Activated naive CD4-positive, alpha-beta T cell (primary cell): ENCODE results near the gene MORC3.
A peak's percentile ranks its signal among the peaks of the same experiment; 100 is the strongest.
"Not testable (repeated sequence)": the region's sequence is repeated elsewhere in the genome, so short reads cannot be mapped to it uniquely, and the experiment has no call there.

ENCODE experiments used
- DNase-seq, 4 experiments: peaks; one replicate each; lab custom pipeline; 2025; lab: John Stamatoyannopoulos, UW

MORC3 gene, protein sequence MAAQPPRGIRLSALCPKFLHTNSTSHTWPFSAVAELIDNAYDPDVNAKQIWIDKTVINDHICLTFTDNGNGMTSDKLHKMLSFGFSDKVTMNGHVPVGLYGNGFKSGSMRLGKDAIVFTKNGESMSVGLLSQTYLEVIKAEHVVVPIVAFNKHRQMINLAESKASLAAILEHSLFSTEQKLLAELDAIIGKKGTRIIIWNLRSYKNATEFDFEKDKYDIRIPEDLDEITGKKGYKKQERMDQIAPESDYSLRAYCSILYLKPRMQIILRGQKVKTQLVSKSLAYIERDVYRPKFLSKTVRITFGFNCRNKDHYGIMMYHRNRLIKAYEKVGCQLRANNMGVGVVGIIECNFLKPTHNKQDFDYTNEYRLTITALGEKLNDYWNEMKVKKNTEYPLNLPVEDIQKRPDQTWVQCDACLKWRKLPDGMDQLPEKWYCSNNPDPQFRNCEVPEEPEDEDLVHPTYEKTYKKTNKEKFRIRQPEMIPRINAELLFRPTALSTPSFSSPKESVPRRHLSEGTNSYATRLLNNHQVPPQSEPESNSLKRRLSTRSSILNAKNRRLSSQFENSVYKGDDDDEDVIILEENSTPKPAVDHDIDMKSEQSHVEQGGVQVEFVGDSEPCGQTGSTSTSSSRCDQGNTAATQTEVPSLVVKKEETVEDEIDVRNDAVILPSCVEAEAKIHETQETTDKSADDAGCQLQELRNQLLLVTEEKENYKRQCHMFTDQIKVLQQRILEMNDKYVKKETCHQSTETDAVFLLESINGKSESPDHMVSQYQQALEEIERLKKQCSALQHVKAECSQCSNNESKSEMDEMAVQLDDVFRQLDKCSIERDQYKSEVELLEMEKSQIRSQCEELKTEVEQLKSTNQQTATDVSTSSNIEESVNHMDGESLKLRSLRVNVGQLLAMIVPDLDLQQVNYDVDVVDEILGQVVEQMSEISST

DNA sequence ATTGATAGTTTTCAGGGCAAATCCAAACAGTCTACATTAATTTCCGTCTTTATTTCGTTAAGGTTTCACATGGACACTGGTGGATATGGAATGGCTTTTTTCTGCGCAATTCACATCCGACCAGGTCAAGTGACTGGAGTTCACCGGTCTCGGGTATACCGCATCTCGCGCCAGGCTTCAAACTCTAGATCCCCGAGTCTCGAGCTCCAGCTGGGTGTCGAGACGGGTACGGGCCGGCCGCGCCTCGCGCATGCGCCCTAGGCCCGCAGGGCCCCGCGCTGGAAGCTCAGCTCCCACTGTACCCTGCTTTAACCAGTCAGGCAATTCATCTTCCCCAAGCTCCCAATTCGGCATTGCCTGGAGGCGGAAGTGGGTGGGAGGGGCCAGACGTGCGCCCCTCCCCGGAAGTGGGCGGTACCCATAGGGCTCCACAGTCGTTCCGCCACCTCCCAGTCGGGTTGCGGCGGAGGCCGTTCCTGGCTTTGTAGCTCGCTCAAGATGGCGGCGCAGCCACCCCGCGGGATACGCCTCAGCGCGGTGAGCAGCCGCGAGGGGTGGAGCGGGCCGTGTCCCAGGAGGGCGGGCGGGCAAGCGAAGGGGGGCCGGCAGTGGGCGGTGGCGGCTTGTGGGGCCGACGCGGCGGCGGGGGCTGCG, at the start of gene MORC3:
MORC3 (plus strand) TSS at position 431 of the 654 bp plus-strand sequence; CDS start at position 499, 68 bp downstream.
- DNase-seq = peak; percentile 95 to 97 (median 96)

DNA sequence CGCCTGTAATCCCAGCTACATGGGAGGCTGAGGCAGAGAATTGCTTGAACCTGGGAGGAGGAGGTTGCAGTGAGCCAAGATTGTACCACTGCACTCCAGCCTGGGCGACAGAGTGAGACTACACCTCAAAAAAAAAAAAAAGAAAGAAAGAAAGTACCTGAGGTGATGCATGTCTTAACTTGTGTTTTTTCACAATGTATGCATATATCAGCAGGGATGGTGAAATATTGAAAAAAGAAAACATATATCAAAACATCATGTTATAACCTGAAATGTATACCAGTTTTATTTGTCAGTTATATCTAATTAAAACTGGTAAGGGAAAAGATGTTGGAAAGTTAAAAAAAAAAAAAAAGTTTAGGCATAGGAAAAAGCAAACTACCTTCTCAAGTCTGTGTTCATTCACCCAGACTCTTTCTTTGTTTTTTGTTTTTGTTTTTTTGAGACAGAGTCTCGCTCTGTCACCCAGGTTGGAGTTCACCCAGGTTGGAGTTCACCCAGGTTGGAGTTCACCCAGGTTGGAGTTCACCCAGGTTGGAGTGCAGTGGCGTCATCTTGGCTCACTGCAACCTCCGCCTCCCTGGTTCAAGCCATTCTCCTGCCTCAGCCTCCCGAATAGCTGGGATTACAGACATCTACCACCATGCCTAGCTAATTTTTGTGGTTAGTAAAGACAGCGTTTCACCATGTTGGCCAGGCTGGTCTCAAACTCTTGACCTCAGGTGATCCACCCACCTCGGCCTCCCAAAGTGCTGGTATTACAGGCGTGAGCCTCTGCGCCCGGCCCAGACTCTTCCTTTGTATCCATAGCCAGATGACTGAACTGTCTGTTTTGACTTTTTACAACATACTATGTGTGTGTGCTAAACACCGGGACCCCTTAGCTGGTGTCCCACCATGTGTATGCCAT, 49.0 kb upstream of the MORC3 start:
- not testable (repeated sequence) for DNase-seq

DNA sequence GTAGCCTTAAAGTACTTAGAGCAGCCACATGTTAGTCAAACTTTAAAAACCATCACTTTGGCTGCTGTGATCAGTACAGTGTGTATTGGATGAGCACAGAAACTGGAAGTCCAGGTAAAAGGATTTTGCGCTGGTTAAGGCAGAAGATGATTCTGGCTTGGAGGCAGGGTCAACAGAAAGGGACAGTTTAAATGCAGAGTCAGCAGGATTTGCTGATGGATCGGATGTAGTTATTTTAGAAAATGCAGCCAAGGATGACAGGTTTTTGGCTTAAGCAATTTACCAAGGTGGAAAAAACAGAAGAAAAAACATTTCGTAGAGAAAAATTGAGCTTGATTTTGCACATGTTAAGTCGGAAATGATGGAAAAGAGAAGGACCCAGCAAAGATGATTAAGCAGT, 45.9 kb upstream of the MORC3 start:
- DNase-seq = no peak

DNA sequence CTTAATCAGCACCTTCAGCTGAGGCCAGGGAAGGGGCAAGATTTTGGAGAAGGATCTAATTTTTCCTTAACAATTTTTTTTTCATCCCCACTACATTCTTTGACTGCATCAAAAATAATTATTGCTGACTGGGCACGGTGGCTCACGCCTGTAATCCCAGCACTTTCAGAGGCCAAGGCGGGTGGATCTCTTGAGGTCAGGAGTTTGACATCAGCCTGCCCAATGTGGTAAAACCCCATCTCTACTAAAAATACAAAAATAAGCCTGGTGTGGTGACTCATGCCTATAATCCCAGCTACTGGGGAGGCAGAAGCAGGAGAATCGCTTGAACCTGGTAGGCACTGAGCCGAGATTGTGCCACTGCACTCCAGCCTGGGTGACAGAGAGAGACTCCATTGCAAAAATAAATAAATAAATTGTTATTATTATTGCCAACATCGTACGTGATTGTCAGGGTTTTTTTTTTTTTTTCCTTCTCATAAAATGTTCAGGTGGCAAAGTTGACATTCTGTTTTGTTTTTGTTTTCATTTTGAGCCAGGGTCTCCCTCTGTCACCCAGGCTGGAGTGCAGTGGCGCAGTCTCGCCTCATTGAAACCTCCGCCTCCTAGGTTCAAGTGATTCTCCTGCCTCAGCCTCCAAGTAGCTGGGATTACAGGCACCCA, 37.3 kb upstream of the MORC3 start:
- DNase-seq = no peak

DNA sequence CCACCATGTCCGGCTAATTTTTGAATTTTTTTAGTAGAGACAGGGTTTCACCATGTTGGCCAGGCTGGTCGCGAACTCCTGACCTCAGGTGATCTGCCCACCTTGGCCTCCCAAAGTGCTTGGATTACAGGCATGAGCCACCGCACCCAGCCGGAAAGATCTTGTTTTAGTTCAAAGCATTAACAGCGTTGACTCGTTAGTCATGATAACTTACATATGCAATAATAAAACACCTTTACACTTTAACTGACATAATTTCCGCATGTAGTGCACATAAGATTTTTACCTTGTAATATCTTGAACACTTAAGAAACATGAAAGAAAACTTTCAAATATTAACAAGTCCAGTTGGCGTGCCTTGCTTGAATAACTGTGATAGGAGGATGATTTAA, 36.8 kb upstream of the MORC3 start:
- not testable (repeated sequence) for DNase-seq

DNA sequence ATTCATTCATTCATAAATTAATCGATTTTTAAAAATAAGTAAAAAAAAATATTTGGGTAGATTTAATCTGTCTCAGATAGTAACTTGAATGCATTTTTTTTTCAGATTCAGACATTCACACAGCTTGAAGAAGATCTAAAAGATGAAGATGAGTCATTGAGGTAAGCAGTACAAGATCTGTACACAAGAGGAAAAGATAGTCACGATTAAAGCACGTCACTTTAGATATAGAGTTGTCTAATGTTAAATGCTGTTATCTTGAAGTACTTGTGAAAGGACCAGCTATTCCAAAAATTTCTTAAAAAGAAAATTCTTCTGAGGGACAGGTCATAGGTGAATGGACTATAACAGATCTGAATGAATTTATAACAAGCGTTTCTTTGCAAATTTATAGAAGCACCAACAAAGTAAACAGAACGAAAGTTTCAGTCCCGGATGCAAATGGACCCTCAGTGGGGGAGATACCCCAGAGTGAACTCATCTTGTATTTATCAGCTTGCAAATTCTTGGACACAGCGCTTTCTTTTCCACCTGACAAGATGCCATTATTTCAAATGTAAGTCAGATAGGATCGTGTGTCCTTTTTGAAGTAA, 31.2 kb upstream of the MORC3 start:
- no peak for DNase-seq

DNA sequence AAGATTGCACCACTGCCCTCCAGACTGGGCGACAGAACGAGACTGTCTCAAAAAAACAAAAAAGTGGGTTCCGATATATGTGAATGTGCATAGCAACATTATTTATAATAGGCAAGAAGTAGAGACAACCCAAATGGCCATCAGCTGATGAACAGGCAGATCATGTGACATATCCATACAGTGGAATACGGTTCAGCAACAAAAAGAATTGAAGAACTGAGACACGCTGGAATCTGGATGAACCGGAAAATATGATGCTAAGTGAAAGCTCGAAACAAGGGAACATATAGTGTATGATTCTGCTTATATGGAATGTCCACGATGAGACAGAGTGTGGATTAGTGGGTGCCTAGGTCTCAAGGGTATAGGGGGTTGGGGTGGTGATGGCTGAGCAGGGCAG, 28.5 kb upstream of the MORC3 start:
- DNase-seq = no peak

DNA sequence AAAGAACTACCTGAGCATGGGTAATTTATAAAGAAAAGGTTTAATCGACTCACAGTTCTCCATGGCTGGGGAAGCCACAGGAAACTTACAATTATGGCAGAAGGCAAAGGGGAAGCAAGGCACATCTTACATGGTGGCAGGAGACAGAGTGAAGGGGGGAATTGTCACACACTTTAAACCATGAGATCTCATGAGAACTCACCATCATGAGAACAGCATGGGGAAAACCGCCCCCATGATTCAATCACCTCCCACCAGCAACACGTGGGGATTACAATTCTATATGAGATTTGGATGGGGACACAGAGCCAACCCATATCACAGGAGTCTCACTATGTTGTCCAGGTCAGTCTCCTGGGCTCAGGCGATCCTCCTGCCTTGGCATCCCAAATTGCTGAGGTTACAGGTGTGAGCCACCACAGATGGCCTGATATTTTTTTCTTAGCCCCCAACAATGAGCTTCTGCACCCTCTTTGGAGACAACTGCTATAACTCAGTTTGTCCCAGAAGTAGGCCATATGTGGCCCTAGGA, 22.5 kb upstream of the MORC3 start:
- DNase-seq = no peak

DNA sequence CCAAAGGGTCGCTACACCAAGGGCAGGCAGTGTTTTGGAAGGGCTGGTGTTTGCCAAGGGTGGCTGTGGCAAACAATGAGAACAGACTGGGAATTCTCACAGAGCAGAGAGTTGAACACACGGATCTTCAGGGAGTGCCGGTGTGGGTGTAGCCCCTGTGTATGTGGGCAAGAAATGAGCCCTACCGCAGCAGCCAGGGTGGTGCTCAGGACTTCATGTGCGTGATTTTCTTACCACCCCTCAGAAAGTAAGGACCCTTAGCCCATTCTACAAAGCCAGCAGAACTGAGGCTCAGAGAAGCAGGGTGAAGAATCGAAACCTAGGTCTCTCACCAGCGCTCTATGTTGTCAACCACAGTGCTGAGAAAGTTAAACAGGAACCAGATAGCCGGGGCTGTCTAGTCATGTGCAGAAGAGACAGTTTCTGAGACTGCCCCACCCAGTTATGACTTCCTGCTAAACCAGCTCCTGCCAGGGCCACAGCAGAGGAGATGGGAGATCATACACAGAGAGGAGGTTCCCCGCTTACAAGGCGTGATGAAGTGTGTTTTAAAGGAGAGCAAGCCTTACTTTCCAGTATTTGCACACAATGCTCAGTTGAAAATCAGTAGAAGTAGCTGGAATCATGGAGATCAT, 21.9 kb upstream of the MORC3 start:
- peak in 3 of 4 experiments; percentile 9 to 64 (median 60) for DNase-seq

DNA sequence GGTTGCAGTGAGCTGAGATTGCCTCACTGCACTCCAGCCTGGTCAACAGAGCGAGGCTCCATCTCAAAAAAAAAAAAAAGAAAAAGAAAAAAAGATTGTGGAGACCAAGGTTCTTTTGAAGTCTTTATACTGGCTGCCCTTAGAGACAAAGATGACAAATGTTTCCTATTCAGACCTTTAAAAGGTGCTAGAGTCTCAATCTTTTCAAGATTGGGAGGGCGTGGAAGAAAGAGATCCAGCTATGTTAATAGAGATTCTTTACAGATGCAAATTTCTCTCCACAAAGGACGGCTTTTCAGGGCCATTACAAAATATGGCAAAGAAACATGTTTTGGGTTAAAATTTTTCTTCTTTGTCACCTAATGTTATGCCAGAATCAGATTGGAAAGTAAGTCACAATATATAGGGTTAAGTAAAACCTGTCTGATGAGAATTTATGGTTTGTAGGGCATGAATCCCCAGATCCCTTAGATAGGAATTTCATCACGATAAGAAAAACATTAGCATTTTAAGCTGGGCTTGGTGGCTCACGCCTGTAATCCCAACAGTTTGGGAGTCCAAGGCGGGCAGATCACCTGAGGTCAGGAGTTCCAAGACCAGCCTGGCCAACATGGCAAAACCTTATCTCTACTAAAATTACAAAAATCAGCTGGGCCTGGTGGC, 13.0 kb upstream of the MORC3 start:
- no peak for DNase-seq

DNA sequence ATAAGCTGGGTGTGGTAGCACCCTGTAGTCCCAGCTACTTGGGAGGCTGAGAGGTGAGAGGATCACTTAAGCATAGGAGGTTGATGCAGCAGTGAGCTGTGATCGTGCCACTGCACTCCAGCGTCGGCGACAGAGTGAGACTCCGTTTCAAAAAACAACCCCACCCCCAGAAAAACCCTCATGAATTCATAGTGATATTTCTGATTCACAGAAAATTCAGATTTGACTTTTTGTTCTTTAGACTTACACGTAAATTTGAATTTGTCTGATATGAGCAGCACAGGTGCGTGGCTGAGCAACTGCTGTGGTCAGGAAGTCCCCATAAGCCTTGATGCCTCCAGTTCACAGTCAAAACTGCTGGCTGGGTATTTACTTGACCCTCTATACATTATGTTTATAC, 10.0 kb upstream of the MORC3 start:
- DNase-seq = no peak

DNA sequence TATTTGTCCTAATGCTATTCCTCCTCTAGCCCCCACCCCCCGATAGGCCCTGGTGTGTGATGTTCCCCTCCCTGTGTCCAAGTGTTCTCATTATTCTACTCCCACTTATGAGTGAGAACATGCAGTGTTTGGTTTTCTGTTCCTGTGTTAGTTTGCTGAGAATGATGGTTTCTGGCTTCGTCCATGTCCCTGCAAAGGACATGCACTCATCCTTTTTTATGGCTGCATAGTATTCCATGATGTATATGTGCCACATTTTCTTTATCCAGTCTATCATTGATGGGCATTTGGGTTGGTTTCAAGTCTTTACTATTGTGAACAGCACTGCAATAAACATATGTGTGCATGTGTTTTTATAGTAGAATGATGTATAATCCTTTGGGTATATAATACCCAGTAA, 6.6 kb upstream of the MORC3 start:
- DNase-seq = not testable (repeated sequence)

DNA sequence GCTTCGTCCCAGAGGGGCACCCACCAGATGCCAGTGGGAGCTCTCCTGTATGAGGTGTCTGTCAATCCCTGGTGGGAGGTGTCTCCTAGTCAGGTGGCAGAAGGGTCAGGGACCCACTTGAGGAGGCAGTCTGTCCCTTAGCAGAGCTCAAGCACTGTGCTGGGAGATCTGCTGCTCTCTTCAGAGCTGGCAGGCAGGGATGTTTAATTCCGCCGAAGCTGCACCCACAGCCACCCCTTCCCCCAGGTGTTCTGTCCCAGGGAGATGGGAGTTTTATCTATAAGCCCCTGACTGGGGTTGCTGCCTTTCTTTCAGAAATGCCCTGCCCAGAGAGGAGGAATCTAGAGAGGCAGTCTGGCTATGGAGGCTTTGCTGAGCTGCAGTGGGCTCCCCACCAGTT, 4.0 kb upstream of the MORC3 start:
- DNase-seq = not testable (repeated sequence)

DNA sequence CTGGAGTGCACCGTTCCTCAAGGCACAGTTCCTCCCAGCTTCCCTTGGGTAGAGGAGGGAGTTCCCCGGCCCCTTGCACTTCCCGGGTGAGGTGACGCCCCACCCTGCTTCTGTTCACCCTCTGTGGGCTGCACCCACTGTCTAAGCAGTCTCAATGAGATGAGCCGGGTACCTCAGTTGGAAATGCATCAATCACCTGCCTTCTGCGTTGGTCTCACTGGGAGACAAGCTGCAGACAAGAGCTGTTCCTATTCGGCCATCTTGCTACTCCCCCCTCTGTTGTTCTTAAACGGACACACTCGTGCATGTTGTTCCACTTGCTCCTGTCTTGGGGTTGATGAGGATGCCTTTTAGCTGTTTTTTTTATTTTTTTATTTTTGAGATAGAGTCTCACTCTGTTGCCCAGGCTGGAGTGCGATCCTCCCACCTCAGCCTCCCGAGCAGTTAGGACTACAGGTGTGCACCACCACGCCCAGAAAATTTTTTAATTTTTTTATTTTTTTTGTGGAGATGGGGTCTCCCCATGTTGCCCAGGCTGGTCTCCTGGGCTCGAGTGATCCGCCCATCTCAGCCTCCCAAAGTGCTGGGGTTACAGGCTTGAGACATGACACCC, 3.0 kb upstream of the MORC3 start:
- no peak for DNase-seq

DNA sequence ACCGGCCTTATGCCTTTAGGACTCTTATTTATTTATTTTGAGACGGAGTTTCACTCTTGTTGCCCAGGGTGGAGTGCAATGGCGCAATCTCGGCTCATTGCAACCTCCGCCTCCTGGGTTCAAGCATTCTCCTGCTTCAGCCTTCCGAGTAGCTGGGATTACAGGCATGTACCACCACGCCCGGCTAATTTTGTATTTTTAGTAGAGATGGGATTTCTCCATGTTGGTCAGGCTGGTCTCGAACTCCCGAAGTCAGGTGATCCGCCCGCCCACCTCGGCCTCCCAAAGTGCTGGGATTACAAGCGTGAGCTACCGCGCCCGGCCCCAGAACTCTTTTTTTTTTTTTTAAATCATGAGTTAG, 611 bp upstream of the MORC3 start:
- not testable (repeated sequence) for DNase-seq

DNA sequence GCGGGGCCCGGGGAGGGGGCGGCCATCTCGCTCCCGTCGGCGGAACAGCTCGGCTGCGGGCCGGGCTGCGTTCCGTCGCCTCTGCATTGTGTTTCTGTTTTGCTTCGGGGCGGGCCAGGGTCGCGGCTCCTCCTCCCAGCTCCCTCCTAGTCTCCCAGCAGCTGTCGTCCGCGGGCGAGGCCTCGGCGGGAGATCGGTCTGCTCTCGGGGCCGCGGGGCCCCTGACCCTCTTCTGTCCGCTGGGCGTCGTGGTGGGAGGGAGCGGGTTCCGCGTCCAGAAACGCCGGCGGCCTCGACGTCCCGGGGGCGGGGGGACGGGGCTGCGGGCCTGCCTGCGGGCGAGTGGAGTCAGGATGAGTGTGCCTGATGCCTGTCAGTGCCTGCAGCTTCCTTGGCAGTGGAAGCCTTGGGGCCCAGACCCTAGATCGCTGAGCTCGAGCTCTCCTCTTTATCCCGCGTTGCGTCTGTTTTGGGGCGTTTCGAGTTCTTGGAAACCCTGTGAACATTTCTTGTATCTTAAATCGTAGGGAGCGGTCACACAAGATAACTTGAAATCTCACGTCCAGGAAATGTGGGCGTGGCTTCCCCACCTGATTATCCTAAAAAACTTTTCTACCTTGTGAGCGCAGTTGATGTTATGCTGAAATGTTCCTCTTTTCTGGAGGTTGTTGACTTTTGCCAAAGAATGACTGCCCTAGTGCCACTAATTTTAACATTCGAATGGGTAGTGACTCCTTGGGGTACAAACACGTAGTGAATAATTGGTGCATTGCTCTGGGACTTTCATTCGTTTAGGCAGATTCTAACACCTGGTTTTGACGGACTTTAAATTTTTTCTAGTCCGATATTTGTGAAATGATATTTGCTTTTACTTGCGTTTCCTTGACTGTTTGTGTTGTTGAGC, 676 bp downstream of the MORC3 start:
- peak in 2 of 4 experiments; percentile 58 to 81 for DNase-seq

DNA sequence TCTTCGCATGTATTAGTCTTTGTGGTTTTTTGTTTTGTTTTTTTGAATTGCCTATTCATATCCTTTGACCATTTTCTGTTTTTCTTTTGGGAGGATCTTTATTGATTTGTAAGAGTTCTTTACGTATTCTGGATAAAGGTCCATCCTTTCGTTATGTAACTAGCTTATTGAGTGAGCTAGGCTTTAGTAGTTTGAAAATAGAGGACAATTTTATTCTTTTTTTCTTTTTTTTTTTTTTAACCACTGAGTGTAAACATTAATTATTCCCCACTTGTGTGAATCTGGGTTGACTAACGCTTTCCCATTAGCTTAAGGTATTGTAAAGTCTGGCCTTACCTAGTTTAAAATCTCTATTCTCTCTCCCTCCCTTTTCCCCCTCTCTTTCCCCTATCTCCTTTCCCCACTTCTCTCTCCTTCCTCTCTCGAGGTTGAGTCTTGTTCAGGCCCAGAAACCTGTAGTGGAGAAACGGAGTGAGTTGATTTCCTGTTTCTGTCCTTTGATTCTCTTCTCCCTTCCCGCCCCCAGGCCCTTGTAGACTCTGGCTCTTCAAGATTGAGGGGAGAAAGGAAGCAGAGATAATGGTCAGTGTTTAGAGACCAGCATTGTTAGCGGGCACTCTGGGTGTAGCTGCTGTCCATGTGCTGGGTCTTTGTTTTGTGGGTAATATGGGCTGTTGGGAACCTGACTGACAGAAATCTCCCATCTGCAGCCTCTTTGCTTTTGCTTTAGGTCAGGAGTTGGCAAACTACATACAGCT, 1.5 kb downstream of the MORC3 start:
- DNase-seq = no peak
